T-helper 1 cell (primary cell): ENCODE results near the gene SMC1A.

Experiments used
- DNase-seq, 5 donors: peaks; one replicate each; pipeline ENCODE4 v3.0.0-alpha.2; 2012 to 2020

The SMC1A gene

DNA sequence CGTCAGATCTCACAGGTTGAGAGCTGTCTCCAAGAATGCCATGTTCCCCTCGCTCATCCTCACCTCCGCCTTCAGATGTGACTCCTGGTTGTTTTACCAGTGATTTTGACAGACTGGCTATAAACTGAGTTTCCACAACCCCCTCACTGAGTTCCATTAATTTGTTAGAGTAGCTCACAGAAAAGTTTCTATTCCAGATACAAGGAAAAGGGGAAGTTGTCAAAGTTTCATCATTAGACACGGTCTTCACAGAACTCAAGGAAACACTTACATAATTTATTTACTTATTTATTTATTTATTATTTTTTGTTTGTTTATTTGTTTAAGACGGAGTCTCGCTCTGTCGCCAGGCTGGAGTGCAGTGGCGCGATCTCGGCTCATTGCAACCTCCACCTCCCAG lies 85.4 kb downstream of the SMC1A start:
- no peak for DNase-seq

DNA sequence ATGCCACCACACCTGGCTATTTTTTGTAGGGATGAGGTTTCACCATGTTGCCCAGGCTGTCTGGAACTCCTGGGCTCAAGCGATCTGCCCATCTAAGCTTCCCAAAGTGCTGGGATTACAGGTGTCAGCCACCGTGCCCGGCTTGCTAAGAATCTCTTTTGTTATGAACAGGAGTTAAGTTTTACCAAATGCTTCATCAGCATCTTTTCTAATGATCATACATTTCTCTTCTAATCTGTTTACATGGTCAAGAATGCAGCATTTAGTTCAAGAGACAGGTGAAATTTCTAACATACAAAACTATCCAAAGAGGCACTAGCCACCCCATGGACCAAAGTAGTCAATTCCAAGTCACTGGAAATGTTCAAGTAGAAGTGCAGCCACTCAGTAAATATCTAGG lies 88.6 kb downstream of the SMC1A start:
- DNase-seq, result no peak

- no peak for DNase-seq
Measured at GRCh38 chrX:53332204-53332603, 90.2 kb downstream of the SMC1A start.

GRCh38 chrX:53330331-53330730 lies 92.1 kb downstream of the SMC1A start:
- DNase-seq, result no peak

DNA sequence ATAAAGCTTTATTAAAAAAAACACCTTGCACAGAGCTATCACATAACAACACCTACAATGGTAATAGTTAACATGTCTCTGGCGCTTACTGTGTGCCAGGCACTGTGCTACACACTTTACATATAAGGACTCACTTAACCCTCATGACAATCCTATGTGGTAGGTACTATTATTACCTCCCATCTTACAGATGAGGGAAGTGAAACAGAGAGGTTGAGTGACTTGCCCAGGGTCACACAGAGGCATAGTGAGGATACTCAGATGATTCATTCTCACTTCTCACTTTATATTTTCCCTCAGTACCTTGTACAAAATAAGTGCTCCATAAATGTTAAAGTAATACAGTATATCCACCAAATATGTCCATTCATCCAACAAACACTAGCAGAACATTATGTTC lies 97.7 kb downstream of the SMC1A start:
- no peak for DNase-seq
